K562 (cell line): ENCODE data around the gene DIP2C. TPM values are rescaled to one million over a fixed set of nuclear protein-coding genes. Genes with fewer than 3 reads are reported as not detected.

Source experiments
- ATAC-seq: fragments of 200-7000 bp; cut with Tn5 transposase; 3 replicates; pipeline ENCODE4 v1.9.1; 2020; ENCODE audit warnings: moderate library complexity
- BruUV-seq: library from RNA; stranded (reverse); fragments of 400-500 nt; replicated peaks from 2 replicates; lab custom pipeline; 2021; lab: Mats Ljungman, UMichigan
- CTCF ChIA-PET: fragments of 300-600 bp; formaldehyde crosslinking; extraction: SDS; loops from one replicate; lab custom pipeline; 2021; ENCODE audit warnings: low intra/inter-chr PET ratio; lab: Yijun Ruan, JAX
- POLR2A ChIA-PET: fragments of 300-600, 350-650 bp; sonication (Branson Sonifier 250); formaldehyde crosslinking; extraction: SDS; loops from one replicate; lab custom pipeline; 2021; ENCODE audit warnings: antibody characterized with exemption, inconsistent platforms; lab: Yijun Ruan, JAX
- DNase-seq, 4 experiments: peaks; one replicate each; pipeline versions ENCODE4 v3.0.0 to v3.0.0-alpha.2; 2011 to 2018; ENCODE audit warnings: low spot score in 3 of 4, mixed read lengths in 3 of 4; ENCODE audit errors: extremely low read depth in 1 of 4
- FAIRE-seq: peaks from 2 replicates; lab custom pipeline; 2011; peaks lifted over from hg19 to GRCh38; lab: Jason Lieb, UNC
- H2AFZ ChIP-seq: 2 replicates; pipeline ENCODE4 v1.6.0; 2011; ENCODE audit warnings: low read depth, low read length, control low read depth, inconsistent platforms
- H3K27ac ChIP-seq: fragments of 200-600 bp; 3 replicates; pipeline ENCODE4 v1.8.0; 2011; ENCODE audit warnings: low read depth, mild to moderate bottlenecking, control low read depth, inconsistent platforms, low read length, moderate library complexity, mixed read lengths; ENCODE audit errors: extremely low read depth
- H3K27me3 ChIP-seq, 2 experiments: fragments of 300-600 bp in 1 of 2; 2 replicates in 1 of 2; 3 replicates in 1 of 2; pipeline versions ENCODE4 v1.6.0 to v1.8.0; 2011; ENCODE audit warnings: inconsistent platforms in 2 of 2, low read length in 2 of 2, mild to moderate bottlenecking in 1 of 2, mixed read lengths in 1 of 2, moderate library complexity in 1 of 2; ENCODE audit not compliant: control insufficient read depth in 2 of 2, insufficient read depth in 2 of 2
- H3K36me3 ChIP-seq: fragments of 300-600 bp; 3 replicates; pipeline ENCODE4 v1.8.0; 2011; ENCODE audit warnings: mild to moderate bottlenecking, low read length, inconsistent platforms; ENCODE audit not compliant: control insufficient read depth, insufficient read depth
- H3K4me1 ChIP-seq, 2 experiments: fragments of 200-600 bp in 1 of 2; replicated peaks in 1 of 2; 2 replicates in 1 of 2; 3 replicates in 1 of 2; pipeline versions ENCODE4 v1.5.1 to v1.8.0; 2011; ENCODE audit warnings: inconsistent platforms in 2 of 2, low read length in 2 of 2, mild to moderate bottlenecking in 1 of 2, mixed read lengths in 1 of 2, moderate library complexity in 1 of 2; ENCODE audit not compliant: control insufficient read depth in 2 of 2, insufficient read depth in 2 of 2
- H3K4me2 ChIP-seq: 2 replicates; pipeline ENCODE4 v1.6.1; 2011; ENCODE audit warnings: low read length, control low read depth, inconsistent platforms, mixed read lengths; ENCODE audit not compliant: insufficient read depth
- H3K4me3 ChIP-seq: fragments of 200-600 bp; sonication (generic), shearing (Covaris generic); 2 replicates; pipeline ENCODE4 v1.5.1; 2016; ENCODE audit warnings: control low read depth, inconsistent platforms
- H3K79me2 ChIP-seq: fragments of 200-600 bp; 3 replicates; pipeline ENCODE4 v1.8.0; 2011; ENCODE audit warnings: low read length, inconsistent platforms; ENCODE audit not compliant: control insufficient read depth, insufficient read depth
- H3K9ac ChIP-seq, 2 experiments: 2 replicates each; pipeline versions ENCODE4 v1.6.0 to v1.6.1; 2011; ENCODE audit warnings: low read depth in 2 of 2, low read length in 2 of 2, control low read depth in 1 of 2, inconsistent platforms in 1 of 2, mild to moderate bottlenecking in 1 of 2, mixed read lengths in 1 of 2; ENCODE audit not compliant: insufficient read depth in 1 of 2
- H3K9me1 ChIP-seq: one replicate; pipeline ENCODE4 v1.6.0; 2011; ENCODE audit warnings: inconsistent platforms, mild to moderate bottlenecking, low read length, moderate library complexity; ENCODE audit not compliant: control insufficient read depth, insufficient read depth
- H3K9me3 ChIP-seq: replicated peaks from 2 replicates; pipeline ENCODE4 v1.5.1; 2011; ENCODE audit warnings: low read depth, low read length, inconsistent platforms; ENCODE audit not compliant: control insufficient read depth, insufficient read depth
- H4K20me1 ChIP-seq: replicated peaks from 2 replicates; pipeline ENCODE4 v1.6.1; 2011; ENCODE audit warnings: low read length, inconsistent platforms, mixed read lengths; ENCODE audit not compliant: control insufficient read depth, insufficient read depth
- BRD4 ChIP-seq: fragments of 200-600 bp; sonication (generic); IDR thresholded peaks from 2 replicates; pipeline ENCODE4 v1.6.1; 2017; ENCODE audit warnings: inconsistent platforms
- CSDE1 ChIP-seq, 2 experiments: fragments of 450-650 bp; IDR thresholded peaks; 2 replicates each; pipeline ENCODE4 v1.6.1; 2016; ENCODE audit warnings: mild to moderate bottlenecking in 1 of 2
- ELF1 ChIP-seq: fragments of 200-800 bp; sonication (Bioruptor generic); IDR thresholded peaks from 2 replicates; pipeline ENCODE4 v1.6.1; 2016; ENCODE audit warnings: missing genetic modification characterization, missing compliant biosample characterization
- ILK ChIP-seq: fragments of 450-650 bp; IDR thresholded peaks from 2 replicates; pipeline ENCODE4 v1.6.1; 2016; ENCODE audit warnings: missing genetic modification characterization, low read depth, mild to moderate bottlenecking, missing compliant biosample characterization, moderate library complexity, borderline replicate concordance
- NR2F6 ChIP-seq: fragments of 450-650 bp; formaldehyde crosslinking; IDR thresholded peaks from 2 replicates; pipeline ENCODE4 v1.4.0; 2020; ENCODE audit warnings: mild to moderate bottlenecking
- PHB2 ChIP-seq: fragments of 450-650 bp; IDR thresholded peaks from 2 replicates; pipeline ENCODE4 v1.6.1; 2017; ENCODE audit warnings: low read depth
- POU5F1 ChIP-seq: fragments of 150-350 bp; IDR thresholded peaks from 2 replicates; pipeline ENCODE4 v1.6.1; 2014; ENCODE audit warnings: borderline replicate concordance, low read length, low read depth, mild to moderate bottlenecking; ENCODE audit not compliant: partially characterized antibody
- ZFP91 ChIP-seq: sonication (generic); formaldehyde crosslinking; IDR thresholded peaks from 2 replicates; pipeline ENCODE4 v1.8.0; 2022; ENCODE audit warnings: mild to moderate bottlenecking, missing genetic modification reagents
- ZNF511 ChIP-seq: sonication (generic); formaldehyde crosslinking; IDR thresholded peaks from 2 replicates; pipeline ENCODE4 v1.8.0; 2022; ENCODE audit warnings: mild to moderate bottlenecking, missing genetic modification reagents
- WGBS: fragments of 100-300 bp; shearing (Covaris generic); methylation state at CpG from one replicate; pipeline ENCODE4 v1.1.6; 2016; ENCODE audit warnings: low coverage, mixed read lengths; ENCODE audit not compliant: insufficient coverage; ENCODE audit errors: missing lambda C conversion rate; 5-methylcytosine and 5-hydroxymethylcytosine counted together
- in situ Hi-C: fragments of 300-500 bp; cut with MboI; formaldehyde crosslinking; loops from 4 replicates; pipeline ENCODE4 v1.15.0; 2018; ENCODE audit warnings: inconsistent platforms, mixed read lengths
- intact Hi-C: fragments of 100-400 bp; cut with micrococcal nuclease; formaldehyde crosslinking; loops from 2 replicates; pipeline ENCODE4 v1.14.2; 2022
- polyA plus RNA-seq, 8 experiments: library from polyadenylated mRNA; depleted of rRNA in 4 of 8; stranded (reverse) in 5 of 8; unstranded in 3 of 8; fragments of >200 nt; fragmentation: Nextera tagmentation in 2 of 8; fragmentation: Illumina TruSeq in 1 of 8; extraction: Ambion mirVana in 2 of 8; extraction: Trizol in 1 of 8; gene quantifications; 2 replicates each; pipeline versions ENCODE4 v1.2.1 to v1.2.3, GENCODE V29; 2011 to 2014; ENCODE audit warnings: inconsistent platforms in 1 of 8, missing spikeins in 1 of 8
- total RNA-seq, 7 experiments: library from RNA; depleted of rRNA in 6 of 7; stranded (reverse); fragments of >200 nt in 6 of 7; fragmentation: Illumina TruSeq in 2 of 7; extraction: Trizol in 2 of 7; gene quantifications; 2 replicates each; pipeline versions ENCODE4 v1.2.1 to v1.2.3, GENCODE V29; 2011 to 2021; ENCODE audit warnings: low replicate concordance in 1 of 7
- TF ChIP-seq, protein P1 (sequence below), 2 experiments: fragments of 450-650 bp in 1 of 2; sonication (generic) in 1 of 2; formaldehyde crosslinking; conservative IDR thresholded peaks; 2 replicates each; pipeline versions ENCODE4 v1.4.0 to v1.8.1; 2020 to 2022; ENCODE audit warnings: mild to moderate bottlenecking in 1 of 2, missing genetic modification reagents in 1 of 2
- TF ChIP-seq, protein P2 (sequence below): fragments of 200-800 bp; sonication (Bioruptor generic); IDR thresholded peaks from 2 replicates; pipeline ENCODE4 v1.6.1; 2017; ENCODE audit warnings: missing genetic modification characterization, missing compliant biosample characterization

DIP2C gene
- total and polyA plus RNA-seq, 9 of the 15 experiments (the other 6 are each of a cell fraction or from before 2014, with no cell fraction given): 0.01 TPM; not detected in 8

DNA sequence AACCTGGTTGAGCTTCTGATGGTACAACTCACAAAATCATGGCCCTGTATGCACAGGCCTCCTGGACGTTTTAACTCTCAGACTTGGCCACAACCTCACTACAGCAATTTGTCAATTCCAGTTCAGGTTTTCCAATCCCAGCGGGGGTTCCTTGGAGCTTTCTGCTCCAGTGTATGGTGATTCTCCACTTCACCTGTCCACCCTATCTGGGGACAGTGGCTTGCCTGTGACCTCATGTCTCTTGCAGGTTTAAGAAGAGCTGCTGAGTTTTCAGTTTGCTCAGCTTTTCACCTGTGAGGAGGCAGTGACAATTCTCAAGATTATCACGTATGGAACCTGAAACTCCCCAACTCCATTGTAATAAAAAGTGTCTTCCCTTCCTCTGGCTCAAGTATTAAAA is 254.1 kb downstream of the DIP2C start:
- Histone ChIP-seq H3K27ac (no peak overlapping the region), H3K9me3 (no peaks in the 10 kb centered on the region)
- intact Hi-C loops: no loop called here
- POLR2A ChIA-PET: interaction anchor here (0.7 kb wide), 1 partner anchor 13 kb away, joined by 4 read pairs; no protein-coding TSS in a partner anchor
- FAIRE-seq: no peak
- 0% methylated on average over 2 of the region's 3 CpGs for WGBS
- TF ChIP-seq, protein P1, sequence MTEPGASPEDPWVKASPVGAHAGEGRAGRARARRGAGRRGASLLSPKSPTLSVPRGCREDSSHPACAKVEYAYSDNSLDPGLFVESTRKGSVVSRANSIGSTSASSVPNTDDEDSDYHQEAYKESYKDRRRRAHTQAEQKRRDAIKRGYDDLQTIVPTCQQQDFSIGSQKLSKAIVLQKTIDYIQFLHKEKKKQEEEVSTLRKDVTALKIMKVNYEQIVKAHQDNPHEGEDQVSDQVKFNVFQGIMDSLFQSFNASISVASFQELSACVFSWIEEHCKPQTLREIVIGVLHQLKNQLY (CRISPR knock-in tag; conservative IDR thresholded peaks at IDR 0.05): no peak
- no peak for TF ChIP-seq ILK (tag)
- TF ChIP-seq CSDE1 (IDR thresholded peaks at IDR 0.05): no peak
- TF ChIP-seq POU5F1: no peak
- no peak for TF ChIP-seq PHB2
- no peak for TF ChIP-seq ZFP91 (CRISPR knock-in tag)
- no peak for TF ChIP-seq BRD4
- no peak for TF ChIP-seq NR2F6 (CRISPR knock-in tag)
- TF ChIP-seq, protein P2, sequence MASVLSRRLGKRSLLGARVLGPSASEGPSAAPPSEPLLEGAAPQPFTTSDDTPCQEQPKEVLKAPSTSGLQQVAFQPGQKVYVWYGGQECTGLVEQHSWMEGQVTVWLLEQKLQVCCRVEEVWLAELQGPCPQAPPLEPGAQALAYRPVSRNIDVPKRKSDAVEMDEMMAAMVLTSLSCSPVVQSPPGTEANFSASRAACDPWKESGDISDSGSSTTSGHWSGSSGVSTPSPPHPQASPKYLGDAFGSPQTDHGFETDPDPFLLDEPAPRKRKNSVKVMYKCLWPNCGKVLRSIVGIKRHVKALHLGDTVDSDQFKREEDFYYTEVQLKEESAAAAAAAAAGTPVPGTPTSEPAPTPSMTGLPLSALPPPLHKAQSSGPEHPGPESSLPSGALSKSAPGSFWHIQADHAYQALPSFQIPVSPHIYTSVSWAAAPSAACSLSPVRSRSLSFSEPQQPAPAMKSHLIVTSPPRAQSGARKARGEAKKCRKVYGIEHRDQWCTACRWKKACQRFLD (CRISPR knock-in tag): no peak
- TF ChIP-seq ELF1 (tag): no peak
- no peak for TF ChIP-seq ZNF511 (CRISPR knock-in tag)
- TF ChIP-seq, all 486 proteins: peak for 0
- H3K9me1 ChIP-seq: no peaks in the 10 kb centered on the region
- H3K79me2 ChIP-seq: no peaks in the 10 kb centered on the region
- no peak overlapping the region for H3K4me3 ChIP-seq
- H3K27me3 ChIP-seq: peaks cover 2 to 5% of the 10 kb centered on the region in 2 experiments; a peak in 1 of 5 replicates
- no peak overlapping the region for H3K4me2 ChIP-seq
- CTCF ChIA-PET: no interaction called here
- in situ Hi-C loops: no loop called here
- H3K4me1 ChIP-seq: no peaks in the 10 kb centered on the region; a peak in 1 of 5 replicates
- ATAC-seq: no peak
- no peak for DNase-seq
- no peaks in the 10 kb centered on the region for H3K36me3 ChIP-seq
- no TSS peak for BruUV-seq
- no peaks in the 10 kb centered on the region for H4K20me1 ChIP-seq
- no peak overlapping the region for H3K9ac ChIP-seq
- H2AFZ ChIP-seq: no peak overlapping the region
